HepG2 (cell line): ENCODE data around the gene ZFAND3. TPM values are rescaled to one million over a fixed set of nuclear protein-coding genes. Genes with fewer than 3 reads are reported as not detected.

Experiments used
- ATAC-seq: fragments of 200-7000 bp; cut with Tn5 transposase; 3 replicates; pipeline ENCODE4 v1.9.1; 2020; ENCODE audit warnings: mild to moderate bottlenecking, moderate library complexity
- BruUV-seq: library from RNA; stranded (reverse); fragments of 400-500 nt; replicated peaks from 2 replicates; lab custom pipeline; 2021; lab: Mats Ljungman, UMichigan
- CTCF ChIA-PET: fragments of 300-600 bp; formaldehyde crosslinking; extraction: SDS; loops from one replicate; lab custom pipeline; 2021; ENCODE audit warnings: low total read pairs, inconsistent platforms, low intra/inter-chr PET ratio; lab: Yijun Ruan, JAX
- POLR2A ChIA-PET: fragments of 350-600 bp; sonication (Branson Sonifier 250); formaldehyde crosslinking; loops from one replicate; lab custom pipeline; 2020; ENCODE audit warnings: antibody characterized with exemption, inconsistent platforms; lab: Yijun Ruan, JAX
- DNase-seq: peaks from one replicate; pipeline ENCODE4 v3.0.0-alpha.2; 2015; ENCODE audit warnings: low spot score
- FAIRE-seq: peaks from 3 replicates; lab custom pipeline; 2011; peaks lifted over from hg19 to GRCh38; lab: Jason Lieb, UNC
- H2AFZ ChIP-seq: one replicate; pipeline ENCODE4 v1.6.1; 2011; ENCODE audit warnings: low read length, inconsistent platforms
- H3K27ac ChIP-seq: fragments of 300-600 bp; 3 replicates; pipeline ENCODE4 v1.8.0; 2011; ENCODE audit warnings: mixed run types, mild to moderate bottlenecking, mixed read lengths, low read length, inconsistent platforms; ENCODE audit not compliant: insufficient read depth; ENCODE audit errors: extremely low read length
- H3K27me3 ChIP-seq, 2 experiments: fragments of 200-600 bp in 1 of 2; 2 replicates in 1 of 2; 3 replicates in 1 of 2; pipeline versions ENCODE4 v1.6.0 to v1.8.0; 2011; ENCODE audit warnings: low read length in 2 of 2, mild to moderate bottlenecking in 2 of 2, moderate library complexity in 2 of 2, inconsistent platforms in 1 of 2; ENCODE audit not compliant: insufficient read depth in 2 of 2, control insufficient read depth in 1 of 2
- H3K36me3 ChIP-seq, 2 experiments: fragments of 200-600 bp in 1 of 2; replicated peaks in 1 of 2; 2 replicates in 1 of 2; 3 replicates in 1 of 2; pipeline versions ENCODE4 v1.5.1 to v1.8.0; 2011; ENCODE audit warnings: low read length in 2 of 2, inconsistent platforms in 1 of 2; ENCODE audit not compliant: insufficient read depth in 2 of 2, control insufficient read depth in 1 of 2
- H3K4me1 ChIP-seq: 2 replicates; pipeline ENCODE4 v1.5.1; 2012; ENCODE audit warnings: low read length, inconsistent platforms; ENCODE audit not compliant: insufficient read depth
- H3K4me2 ChIP-seq: 2 replicates; pipeline ENCODE4 v1.6.0; 2011; ENCODE audit warnings: low read depth, low read length, inconsistent platforms
- H3K4me3 ChIP-seq, 3 experiments: fragments of 200-600 bp in 1 of 3; sonication (generic), shearing (Covaris generic) in 1 of 3; replicated peaks in 1 of 3; 2 replicates each; pipeline ENCODE4 v1.5.1; 2011 to 2016; ENCODE audit warnings: low read length in 3 of 3, inconsistent platforms in 2 of 3, low read depth in 2 of 3, mild to moderate bottlenecking in 2 of 3, control low read depth in 1 of 3, mixed read lengths in 1 of 3; ENCODE audit not compliant: insufficient read depth in 1 of 3
- H3K79me2 ChIP-seq: one replicate; pipeline ENCODE4 v1.6.1; 2011; ENCODE audit warnings: low read length, inconsistent platforms; ENCODE audit not compliant: insufficient read depth
- H3K9ac ChIP-seq: 2 replicates; pipeline ENCODE4 v1.6.0; 2011; ENCODE audit warnings: mild to moderate bottlenecking, low read depth, low read length, inconsistent platforms; ENCODE audit not compliant: insufficient read depth
- H3K9me3 ChIP-seq: 2 replicates; pipeline ENCODE4 v1.5.1; 2012; ENCODE audit warnings: mild to moderate bottlenecking, low read length
- H4K20me1 ChIP-seq: 2 replicates; pipeline ENCODE4 v1.6.0; 2011; ENCODE audit warnings: inconsistent platforms, mild to moderate bottlenecking, low read length, moderate library complexity; ENCODE audit not compliant: insufficient read depth
- CERS6 ChIP-seq: sonication (generic); formaldehyde crosslinking; IDR thresholded peaks from 2 replicates; pipeline ENCODE4 v1.5.0; 2020; ENCODE audit warnings: missing genetic modification reagents
- CHCHD3 ChIP-seq: sonication (generic); formaldehyde crosslinking; IDR thresholded peaks from 2 replicates; pipeline ENCODE4 v1.8.0; 2022; ENCODE audit warnings: mild to moderate bottlenecking, missing genetic modification reagents, moderate library complexity
- ELF4 ChIP-seq: sonication (generic); formaldehyde crosslinking; IDR thresholded peaks from 2 replicates; pipeline ENCODE4 v1.5.0; 2020; ENCODE audit warnings: missing genetic modification reagents, mild to moderate bottlenecking, moderate library complexity, borderline replicate concordance
- ELK4 ChIP-seq: sonication (generic); formaldehyde crosslinking; IDR thresholded peaks from 2 replicates; pipeline ENCODE4 v1.9.0; 2021; ENCODE audit warnings: missing genetic modification reagents, borderline replicate concordance
- KLF6 ChIP-seq: IDR thresholded peaks from 2 replicates; pipeline ENCODE4 v1.8.0; 2016; ENCODE audit warnings: missing biosample characterization, missing genetic modification reagents
- NCOR1 ChIP-seq: fragments of 200-600 bp; sonication (generic); IDR thresholded peaks from 2 replicates; pipeline ENCODE4 v1.7.0; 2017; ENCODE audit warnings: antibody characterized with exemption, low read length, borderline replicate concordance
- NFIC ChIP-seq: IDR thresholded peaks from 2 replicates; pipeline ENCODE4 v1.6.1; 2012; ENCODE audit warnings: mild to moderate bottlenecking, low read length, inconsistent platforms
- RBM39 ChIP-seq: fragments of 200-400 bp; formaldehyde crosslinking; IDR thresholded peaks from one replicate; pipeline ENCODE4 v1.6.1; 2018; ENCODE audit warnings: antibody characterized with exemption, mild to moderate bottlenecking, low read depth, low read length; ENCODE audit not compliant: poor library complexity, severe bottlenecking
- SP1 ChIP-seq, 2 experiments: fragments of 450-650 bp in 1 of 2; sonication (generic) in 1 of 2; formaldehyde crosslinking in 1 of 2; IDR thresholded peaks; 2 replicates each; pipeline versions ENCODE4 v1.4.0 to v1.6.1; 2016 to 2020; ENCODE audit warnings: missing genetic modification reagents in 1 of 2
- ZMAT3 ChIP-seq: sonication (generic); formaldehyde crosslinking; conservative IDR thresholded peaks from 2 replicates; pipeline ENCODE4 v1.7.0; 2021; ENCODE audit warnings: missing genetic modification reagents
- ZNF143 ChIP-seq: sonication (generic); formaldehyde crosslinking; IDR thresholded peaks from 2 replicates; pipeline ENCODE4 v1.4.0; 2020; ENCODE audit warnings: missing genetic modification reagents
- ZNF317 ChIP-seq: sonication (generic); formaldehyde crosslinking; IDR thresholded peaks from 2 replicates; pipeline ENCODE4 v1.5.0; 2020; ENCODE audit warnings: mild to moderate bottlenecking, missing genetic modification reagents
- ZNF430 ChIP-seq: sonication (generic); formaldehyde crosslinking; IDR thresholded peaks from 2 replicates; pipeline ENCODE4 v1.9.0; 2021; ENCODE audit warnings: mild to moderate bottlenecking, missing genetic modification reagents
- ZNF570 ChIP-seq: sonication (generic); formaldehyde crosslinking; IDR thresholded peaks from 2 replicates; pipeline ENCODE4 v1.4.0; 2020; ENCODE audit warnings: mild to moderate bottlenecking, missing genetic modification reagents, borderline replicate concordance
- ZNF713 ChIP-seq: sonication (generic); formaldehyde crosslinking; IDR thresholded peaks from 2 replicates; pipeline ENCODE4 v1.4.0; 2020; ENCODE audit warnings: mild to moderate bottlenecking, missing genetic modification reagents
- ZNF790 ChIP-seq: sonication (generic); formaldehyde crosslinking; IDR thresholded peaks from 2 replicates; pipeline ENCODE4 v1.8.0; 2022; ENCODE audit warnings: missing genetic modification reagents, mild to moderate bottlenecking, borderline replicate concordance
- ZNF879 ChIP-seq: sonication (generic); formaldehyde crosslinking; IDR thresholded peaks from 2 replicates; pipeline ENCODE4 v1.8.1; 2023; ENCODE audit warnings: missing genetic modification reagents
- WGBS: methylation state at CpG from one replicate; pipeline ENCODE4 v1.1.6; 2017; ENCODE audit warnings: low lambda C conversion rate; 5-methylcytosine and 5-hydroxymethylcytosine counted together
- in situ Hi-C: cut with HindIII; loops from 2 replicates; pipeline ENCODE4 v1.10.0; 2017; ENCODE audit warnings: low pct_unique_long_range_greater_than_20kb; ENCODE audit not compliant: extremely low pct_ligation_motif_present
- intact Hi-C: fragments of 100-400 bp; cut with micrococcal nuclease; formaldehyde crosslinking; loops from one replicate; pipeline ENCODE4 v1.10.0; 2022; ENCODE audit not compliant: unreplicated experiment
- polyA plus RNA-seq, 8 experiments: library from polyadenylated mRNA; depleted of rRNA in 3 of 8; stranded (reverse) in 7 of 8; unstranded in 1 of 8; fragments of >200 nt; fragmentation: Illumina TruSeq in 4 of 8; extraction: Trizol in 4 of 8; gene quantifications; 2 replicates each; pipeline versions ENCODE4 v1.2.1 to v1.2.3, GENCODE V29; 2011 to 2016; ENCODE audit warnings: low read depth in 4 of 8, missing spikeins in 1 of 8, mixed read lengths in 1 of 8; ENCODE audit not compliant: insufficient read depth in 1 of 8
- total RNA-seq, 5 experiments: library from RNA; depleted of rRNA; stranded (reverse); fragments of >200 nt; fragmentation: Illumina TruSeq; extraction: Trizol; gene quantifications; 2 replicates each; pipeline ENCODE4 v1.2.3, GENCODE V29; 2016; ENCODE audit warnings: low read depth in 1 of 5

Gene ZFAND3
- total and polyA plus RNA-seq, 2 of the 13 experiments (the other 11 are each of a cell fraction or from before 2014, with no cell fraction given): 16.4 to 17.1 TPM

GRCh38 chr6:38183856-38184584, 364.5 kb downstream of the ZFAND3 start:
- FAIRE-seq (no peak), DNase-seq (no peak), ATAC-seq (no peak)
- no peaks in the 10 kb centered on the region for H3K27me3 ChIP-seq
- no peak overlapping the region for H3K4me3 ChIP-seq
- no peak overlapping the region for H2AFZ ChIP-seq
- H3K79me2 ChIP-seq: no peaks in the 10 kb centered on the region
- H4K20me1 ChIP-seq: no peaks in the 10 kb centered on the region
- H3K9me3 ChIP-seq: no peaks in the 10 kb centered on the region
- H3K27ac ChIP-seq: no peak overlapping the region
- no peak overlapping the region for H3K4me2 ChIP-seq
- no peak overlapping the region for H3K9ac ChIP-seq
- CTCF ChIA-PET: no interaction called here
- BruUV-seq: no TSS peak
- in situ Hi-C loops: no loop called here
- intact Hi-C loops: no loop called here
- 69% methylated on average over 13 of the region's 13 CpGs for WGBS
- no peaks in the 10 kb centered on the region for H3K36me3 ChIP-seq
- TF ChIP-seq ZNF143: no peak
- no peak for TF ChIP-seq CERS6
- TF ChIP-seq, all 625 proteins: peak for 0
- POLR2A ChIA-PET: no interaction called here
- no peaks in the 10 kb centered on the region for H3K4me1 ChIP-seq

- Histone ChIP-seq H3K4me2 (no peak overlapping the region), H3K79me2 (no peaks in the 10 kb centered on the region), H3K27ac (no peak overlapping the region), H3K4me3 (no peak overlapping the region), H3K4me1 (no peaks in the 10 kb centered on the region), H3K27me3 (no peaks in the 10 kb centered on the region), H3K9ac (no peak overlapping the region), H3K9me3 (no peaks in the 10 kb centered on the region), H3K36me3 (no peaks in the 10 kb centered on the region), H4K20me1 (no peaks in the 10 kb centered on the region), H2AFZ (no peak overlapping the region)
- BruUV-seq: no TSS peak
- no peak for FAIRE-seq
- 64% methylated on average over 11 of the region's 11 CpGs for WGBS
- ATAC-seq: no peak
- in situ Hi-C loops (no loop called here), intact Hi-C loops (no loop called here)
- ChIA-PET CTCF (no interaction called here), POLR2A (no interaction called here)
- no peak for DNase-seq
- no peak for TF ChIP-seq SP1 (IDR thresholded peaks at IDR 0.05)
- TF ChIP-seq SP1 (CRISPR knock-in tag; IDR thresholded peaks at IDR 0.05): no peak
- no peak for TF ChIP-seq NFIC
- no peak for TF ChIP-seq ELF4 (CRISPR knock-in tag)
- TF ChIP-seq ZNF430: no peak
- no peak for TF ChIP-seq KLF6 (CRISPR knock-in tag)
- no peak for TF ChIP-seq ZNF879
- no peak for TF ChIP-seq ELK4 (CRISPR knock-in tag)
- no peak for TF ChIP-seq ZNF790 (CRISPR knock-in tag)
- TF ChIP-seq RBM39: no peak
- no peak for TF ChIP-seq ZNF317 (CRISPR knock-in tag)
- no peak for TF ChIP-seq ZNF570 (CRISPR knock-in tag)
- TF ChIP-seq NCOR1: no peak
- no peak for TF ChIP-seq ZNF713 (CRISPR knock-in tag)
- no peak for TF ChIP-seq CHCHD3 (CRISPR knock-in tag)
- TF ChIP-seq ZMAT3 (CRISPR knock-in tag): no peak
Observed at GRCh38 chr6:38184585-38185080, 365.1 kb downstream of the ZFAND3 start.
